Coronary artery (tissue), 2 donors: ENCODE measurements around the gene CEP162.
"Not testable (repeated sequence)": the region's sequence is repeated elsewhere in the genome, so short reads cannot be mapped to it uniquely, and the experiment has no call there.

Experiments used
- DNase-seq: peaks from one replicate; pipeline ENCODE4 v3.0.0-alpha.2; 2017; ENCODE audit warnings: low spot score
- H3K27ac ChIP-seq, 2 donors: fragments of 200-600 bp; sonication (generic); one replicate each; pipeline ENCODE4 v1.5.1; 2016 to 2019
- H3K4me3 ChIP-seq: fragments of 200-600 bp; sonication (generic); 2 replicates; pipeline ENCODE4 v1.5.1; 2016; ENCODE audit warnings: mild to moderate bottlenecking, moderate library complexity
- CTCF ChIP-seq: fragments of 200-600 bp; sonication (generic); IDR thresholded peaks from one replicate; pipeline ENCODE4 v1.5.1; 2019; ENCODE audit warnings: antibody characterized with exemption

CEP162 gene

DNA sequence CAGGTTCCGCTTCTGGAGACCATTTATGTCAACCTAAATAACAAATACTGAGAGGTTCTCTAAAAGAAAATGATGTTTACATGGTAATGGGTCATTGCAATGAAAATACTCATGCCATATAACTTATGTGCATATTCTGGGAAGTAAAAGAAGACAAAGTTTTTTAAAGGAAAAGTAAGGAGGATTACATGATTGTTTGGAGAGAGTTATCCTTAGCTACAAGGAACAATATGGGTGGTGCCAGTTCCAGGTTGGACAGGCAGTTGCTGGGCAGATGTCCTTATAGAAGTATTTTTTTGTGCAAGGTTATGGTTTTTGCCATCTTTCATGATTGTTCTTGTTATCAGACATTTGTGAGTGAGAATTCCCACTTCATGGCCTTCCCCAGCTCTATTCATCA lies 141.4 kb downstream of the CEP162 start:
- no peak overlapping the region for H3K27ac ChIP-seq
- TF ChIP-seq CTCF: no peak
- no peak for DNase-seq
- H3K4me3 ChIP-seq: no peak overlapping the region

- H3K27ac ChIP-seq, DNase-seq, H3K4me3 ChIP-seq: not testable (repeated sequence)
These were observed 142.7 kb downstream of the CEP162 start for GRCh38 chr6:84084705-84085104.

DNA sequence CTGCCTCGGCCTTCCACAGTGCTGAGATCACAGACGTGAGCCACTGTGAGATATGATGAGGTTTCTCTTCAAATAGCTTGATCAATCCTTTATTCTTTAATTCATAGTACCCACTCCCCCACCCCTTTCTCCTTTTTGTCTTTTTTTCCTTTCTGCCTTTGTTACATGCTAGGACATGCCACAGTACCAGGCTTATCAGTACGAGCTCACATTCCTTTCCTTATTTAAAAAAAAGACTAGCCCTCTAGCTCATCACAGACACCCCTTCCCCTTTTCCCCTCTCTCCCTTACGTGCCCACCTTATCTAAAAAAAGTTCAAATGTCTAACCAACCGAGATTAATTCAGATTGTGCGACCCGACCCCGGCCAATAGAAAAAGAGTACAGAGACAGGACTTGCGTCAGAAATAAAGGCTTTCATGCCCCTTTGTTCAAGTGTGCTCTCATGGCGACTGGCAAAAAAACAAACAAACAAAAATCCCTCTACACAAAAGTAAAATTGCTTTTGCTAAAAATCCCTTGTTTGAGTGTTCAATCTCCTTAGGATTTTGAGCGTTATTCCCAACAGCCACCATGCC lies 144.7 kb downstream of the CEP162 start:
- no peak overlapping the region for H3K27ac ChIP-seq
- no peak for TF ChIP-seq CTCF
- no peak overlapping the region for H3K4me3 ChIP-seq
- no peak for DNase-seq

- Histone ChIP-seq H3K4me3 (no peak overlapping the region), H3K27ac (no peak overlapping the region)
- no peak for DNase-seq
- TF ChIP-seq CTCF: no peak
These were observed 146.2 kb downstream of the CEP162 start for GRCh38 chr6:84081222-84081621.

- H3K4me3 ChIP-seq: no peak overlapping the region
- DNase-seq: no peak
- no peak for TF ChIP-seq CTCF
- H3K27ac ChIP-seq: no peak overlapping the region
These were observed 149.1 kb downstream of the CEP162 start for GRCh38 chr6:84078335-84078734.

DNA sequence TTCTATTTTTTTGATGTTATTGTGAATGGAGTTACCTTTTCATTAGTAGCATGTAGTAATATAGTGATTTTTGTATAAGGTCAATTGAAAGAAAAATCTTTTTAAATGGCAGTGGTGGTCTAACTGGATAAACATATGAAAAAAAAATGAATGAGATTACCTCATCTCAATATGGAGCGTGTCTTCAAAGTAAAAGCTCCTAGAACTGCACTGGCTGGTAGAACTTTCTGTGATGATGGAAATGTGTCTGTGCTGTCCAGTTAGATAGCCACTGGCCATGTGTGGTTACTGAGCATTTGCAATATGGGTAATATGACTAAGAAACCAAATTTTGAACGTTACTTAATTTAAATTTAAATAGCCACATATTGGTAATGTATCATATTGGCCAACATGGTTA lies 149.8 kb downstream of the CEP162 start:
- Histone ChIP-seq H3K4me3 (no peak overlapping the region), H3K27ac (no peak overlapping the region)
- no peak for DNase-seq
- no peak for TF ChIP-seq CTCF

DNA sequence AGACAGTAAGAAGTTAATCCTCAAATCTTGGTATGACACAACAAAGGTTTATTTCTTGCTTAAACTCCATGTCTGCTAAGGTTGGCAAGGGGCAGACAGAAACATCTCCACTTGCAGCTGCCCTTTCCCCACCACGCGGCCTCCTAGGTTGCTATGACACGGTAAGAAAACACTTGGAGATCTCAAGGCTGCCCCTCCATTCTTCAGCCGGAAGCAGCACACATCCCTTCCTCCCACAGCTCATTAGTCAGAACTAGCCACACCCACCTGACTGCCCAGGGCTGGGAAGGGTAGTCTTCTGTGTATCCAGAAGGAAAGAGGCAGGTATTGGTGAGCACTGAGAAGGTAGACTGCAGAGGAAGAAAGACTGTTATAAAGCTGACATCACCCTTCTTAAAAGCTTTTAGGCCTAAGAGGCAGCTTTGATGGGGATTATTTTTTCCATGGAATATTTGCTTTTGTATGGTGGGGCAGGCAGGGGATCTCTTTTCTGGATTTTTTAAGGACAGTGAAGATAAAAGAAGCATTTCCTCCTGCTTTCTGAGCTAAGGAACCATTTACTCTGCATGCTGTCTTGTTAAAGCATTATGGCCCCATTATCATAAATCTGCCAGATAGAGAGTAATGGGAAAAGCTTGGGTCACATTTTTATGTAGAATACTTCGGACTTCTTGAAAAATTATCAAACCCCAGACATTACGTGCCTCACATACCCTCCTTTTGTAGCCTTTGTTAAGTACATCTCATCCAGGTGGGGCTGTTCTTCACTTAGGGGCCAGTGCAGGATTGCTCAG lies 152.3 kb downstream of the CEP162 start:
- H3K4me3 ChIP-seq: no peak overlapping the region
- DNase-seq: no peak
- no peak for TF ChIP-seq CTCF
- H3K27ac ChIP-seq: no peak overlapping the region
